ENCODE results near the gene C17orf78.
A peak's percentile ranks its signal among the peaks of the same experiment; 100 is the strongest.
"Not testable (repeated sequence)": the region's sequence is repeated elsewhere in the genome, so short reads cannot be mapped to it uniquely, and the experiment has no call there.

The C17orf78 gene

GRCh38 chr17:37391146-37391545, 15.4 kb downstream of the C17orf78 start:
- H3K4me3 ChIP-seq (ENCODE audit: low read depth, low read length), result no peak overlapping the region

GRCh38 chr17:37392024-37392590, 16.3 kb downstream of the C17orf78 start:
- DNase-seq (ENCODE audit: low read depth), result no peak
- no peak overlapping the region for H3K4me3 ChIP-seq (ENCODE audit: low read depth, low read length)
- TF ChIP-seq MAX (IDR thresholded peaks at IDR 0.05; ENCODE audit: low read depth, low read length), result no peak
- TF ChIP-seq POLR2A (IDR thresholded peaks at IDR 0.05; ENCODE audit: extremely low read depth, insufficient read length), result no peak
- TF ChIP-seq MYC (IDR thresholded peaks at IDR 0.05; ENCODE audit: low read depth, low read length), result no peak
- no peak for TF ChIP-seq CTCF (IDR thresholded peaks at IDR 0.05; ENCODE audit: low read depth, low read length)

More at GRCh38 chr17:37391146-37391545, 15.4 kb downstream of the C17orf78 start:
- no peak for DNase-seq (ENCODE audit: low read depth)
- TF ChIP-seq MAX (IDR thresholded peaks at IDR 0.05; ENCODE audit: low read depth, low read length) (no peak), MYC (IDR thresholded peaks at IDR 0.05; ENCODE audit: low read depth, low read length) (no peak), CTCF (IDR thresholded peaks at IDR 0.05; ENCODE audit: low read depth, low read length) (no peak), POLR2A (IDR thresholded peaks at IDR 0.05; ENCODE audit: extremely low read depth, insufficient read length) (no peak)

- DNase-seq (ENCODE audit: low read depth), result no peak
- no peak overlapping the region for H3K4me3 ChIP-seq (ENCODE audit: low read depth, low read length)
- TF ChIP-seq MAX (IDR thresholded peaks at IDR 0.05; ENCODE audit: low read depth, low read length) (no peak), MYC (IDR thresholded peaks at IDR 0.05; ENCODE audit: low read depth, low read length) (no peak)
Measured at GRCh38 chr17:37393352-37393751, 17.6 kb downstream of the C17orf78 start.

- TF ChIP-seq MYC (IDR thresholded peaks at IDR 0.05; ENCODE audit: low read depth, low read length), result no peak
- TF ChIP-seq POLR2A (IDR thresholded peaks at IDR 0.05; ENCODE audit: extremely low read depth, insufficient read length), result no peak
- TF ChIP-seq CTCF (IDR thresholded peaks at IDR 0.05; ENCODE audit: low read depth, low read length), result no peak
- no peak for TF ChIP-seq MAX (IDR thresholded peaks at IDR 0.05; ENCODE audit: low read depth, low read length)
- no peak for DNase-seq (ENCODE audit: low read depth)
- H3K4me3 ChIP-seq (ENCODE audit: low read depth, low read length), result no peak overlapping the region
Measured at GRCh38 chr17:37399265-37399803, 23.5 kb downstream of the C17orf78 start.

GRCh38 chr17:37400505-37400904, 24.7 kb downstream of the C17orf78 start:
- TF ChIP-seq CTCF (IDR thresholded peaks at IDR 0.05; ENCODE audit: low read depth, low read length) (no peak), MAX (IDR thresholded peaks at IDR 0.05; ENCODE audit: low read depth, low read length) (no peak), POLR2A (IDR thresholded peaks at IDR 0.05; ENCODE audit: extremely low read depth, insufficient read length) (no peak), MYC (IDR thresholded peaks at IDR 0.05; ENCODE audit: low read depth, low read length) (no peak)
- H3K4me3 ChIP-seq (ENCODE audit: low read depth, low read length), result no peak overlapping the region
- DNase-seq (ENCODE audit: low read depth), result no peak

GRCh38 chr17:37405522-37405921, 29.7 kb downstream of the C17orf78 start:
- H3K4me3 ChIP-seq (ENCODE audit: low read depth, low read length), result peak overlapping the region; percentile 99
- DNase-seq (ENCODE audit: low read depth), result not testable (repeated sequence)
